GM12801 (cell line): Measurements from ENCODE around the gene CCDC66.

Experiments used
- CTCF ChIP-seq: IDR thresholded peaks from one replicate; pipeline ENCODE4 v1.5.1; 2011; ENCODE audit warnings: control low read depth; ENCODE audit not compliant: insufficient read length; ENCODE audit errors: extremely low read depth

The CCDC66 gene

GRCh38 chr3:56573501-56573900 is 16.5 kb downstream of the CCDC66 start:
- no peak for TF ChIP-seq CTCF

GRCh38 chr3:56590814-56591213 is 33.8 kb downstream of the CCDC66 start:
- no peak for TF ChIP-seq CTCF

- no peak for TF ChIP-seq CTCF
Measured at GRCh38 chr3:56591262-56591661, 34.3 kb downstream of the CCDC66 start.

GRCh38 chr3:56593455-56594158 is 36.6 kb downstream of the CCDC66 start:
- TF ChIP-seq CTCF: no peak

- no peak for TF ChIP-seq CTCF
Measured at GRCh38 chr3:56595975-56596840, 39.2 kb downstream of the CCDC66 start.

GRCh38 chr3:56610669-56611335 is 53.8 kb downstream of the CCDC66 start:
- no peak for TF ChIP-seq CTCF

- no peak for TF ChIP-seq CTCF
Measured at GRCh38 chr3:56611364-56611763, 54.4 kb downstream of the CCDC66 start.
